Neutrophil (primary cell): ENCODE results near the gene VASH1.

Source experiments
- H3K27ac ChIP-seq: fragments of 200-600 bp; sonication (generic); 2 replicates; pipeline ENCODE4 v1.5.1; 2016; ENCODE audit warnings: mild to moderate bottlenecking, moderate library complexity
- H3K27me3 ChIP-seq: fragments of 200-600 bp; sonication (generic); 2 replicates; pipeline ENCODE4 v1.6.0; 2016; ENCODE audit warnings: mild to moderate bottlenecking
- H3K36me3 ChIP-seq: fragments of 200-600 bp; sonication (generic); 2 replicates; pipeline ENCODE4 v1.5.1; 2017
- H3K4me1 ChIP-seq, 2 experiments: fragments of 200-600 bp in 1 of 2; sonication (generic) in 1 of 2; 1 replicate in 1 of 2; 2 replicates in 1 of 2; pipeline versions ENCODE4 v1.5.1 to v1.6.1; 2013 to 2016; ENCODE audit warnings: low read depth in 1 of 2, low read length in 1 of 2, mild to moderate bottlenecking in 1 of 2, moderate library complexity in 1 of 2; ENCODE audit not compliant: control insufficient read depth in 1 of 2, insufficient read depth in 1 of 2
- H3K4me3 ChIP-seq, 2 experiments: fragments of 200-600 bp in 1 of 2; sonication (generic) in 1 of 2; 1 replicate in 1 of 2; 2 replicates in 1 of 2; pipeline ENCODE4 v1.5.1; 2013 to 2016; ENCODE audit warnings: low read depth in 1 of 2, low read length in 1 of 2, mild to moderate bottlenecking in 1 of 2, moderate library complexity in 1 of 2
- H3K9me3 ChIP-seq: fragments of 200-600 bp; sonication (generic); 2 replicates; pipeline ENCODE4 v1.5.1; 2016
- CTCF ChIP-seq: fragments of 200-600 bp; sonication (generic); IDR thresholded peaks from 2 replicates; pipeline ENCODE4 v1.5.1; 2016; ENCODE audit warnings: antibody characterized with exemption

Gene VASH1

GRCh38 chr14:76724651-76725550 lies 36.4 kb upstream of the VASH1 start:
- H3K36me3 ChIP-seq: no peaks in the 10 kb centered on the region
- no peak overlapping the region for H3K27ac ChIP-seq
- no peak overlapping the region for H3K4me3 ChIP-seq
- no peaks in the 10 kb centered on the region for H3K9me3 ChIP-seq
- peaks cover 21% of the 10 kb centered on the region for H3K27me3 ChIP-seq
- H3K4me1 ChIP-seq: peaks cover 17% of the 10 kb centered on the region in 2 experiments
- no peak for TF ChIP-seq CTCF

GRCh38 chr14:76726551-76726970 lies 34.7 kb upstream of the VASH1 start:
- H3K4me1 ChIP-seq: peaks cover under 1 to 3% of the 10 kb centered on the region in 2 experiments
- peaks cover 21% of the 10 kb centered on the region for H3K27me3 ChIP-seq
- TF ChIP-seq CTCF: no peak
- no peak overlapping the region for H3K27ac ChIP-seq
- no peaks in the 10 kb centered on the region for H3K36me3 ChIP-seq
- no peak overlapping the region for H3K4me3 ChIP-seq
- no peaks in the 10 kb centered on the region for H3K9me3 ChIP-seq

- H3K27ac ChIP-seq: no peak overlapping the region
- H3K4me3 ChIP-seq: no peak overlapping the region
- no peaks in the 10 kb centered on the region for H3K4me1 ChIP-seq
- no peak for TF ChIP-seq CTCF
- H3K27me3 ChIP-seq: peaks cover 21% of the 10 kb centered on the region
- no peaks in the 10 kb centered on the region for H3K36me3 ChIP-seq
- no peaks in the 10 kb centered on the region for H3K9me3 ChIP-seq
These were observed 33.9 kb upstream of the VASH1 start for GRCh38 chr14:76727384-76727783.

- Histone ChIP-seq H3K4me3 (no peak overlapping the region), H3K27me3 (peaks cover 21% of the 10 kb centered on the region), H3K4me1 (no peaks in the 10 kb centered on the region), H3K9me3 (no peaks in the 10 kb centered on the region), H3K27ac (no peak overlapping the region), H3K36me3 (no peaks in the 10 kb centered on the region)
- no peak for TF ChIP-seq CTCF
These were observed 33.4 kb upstream of the VASH1 start for GRCh38 chr14:76727901-76728300.

GRCh38 chr14:76729258-76729657 lies 32.0 kb upstream of the VASH1 start:
- no peaks in the 10 kb centered on the region for H3K9me3 ChIP-seq
- no peaks in the 10 kb centered on the region for H3K4me1 ChIP-seq
- no peaks in the 10 kb centered on the region for H3K36me3 ChIP-seq
- H3K27me3 ChIP-seq: peaks cover 10% of the 10 kb centered on the region
- H3K27ac ChIP-seq: no peak overlapping the region
- no peak for TF ChIP-seq CTCF
- no peak overlapping the region for H3K4me3 ChIP-seq
